ENCODE data around the gene CLUH. TPM values are rescaled to one million over a fixed set of nuclear protein-coding genes. Genes with fewer than 3 reads are reported as not detected.
A peak's percentile ranks its signal among the peaks of the same experiment; 100 is the strongest.

CLUH gene
- total RNA-seq, 2 donors from 2014 or later: 55.5 to 61.8 TPM

DNA sequence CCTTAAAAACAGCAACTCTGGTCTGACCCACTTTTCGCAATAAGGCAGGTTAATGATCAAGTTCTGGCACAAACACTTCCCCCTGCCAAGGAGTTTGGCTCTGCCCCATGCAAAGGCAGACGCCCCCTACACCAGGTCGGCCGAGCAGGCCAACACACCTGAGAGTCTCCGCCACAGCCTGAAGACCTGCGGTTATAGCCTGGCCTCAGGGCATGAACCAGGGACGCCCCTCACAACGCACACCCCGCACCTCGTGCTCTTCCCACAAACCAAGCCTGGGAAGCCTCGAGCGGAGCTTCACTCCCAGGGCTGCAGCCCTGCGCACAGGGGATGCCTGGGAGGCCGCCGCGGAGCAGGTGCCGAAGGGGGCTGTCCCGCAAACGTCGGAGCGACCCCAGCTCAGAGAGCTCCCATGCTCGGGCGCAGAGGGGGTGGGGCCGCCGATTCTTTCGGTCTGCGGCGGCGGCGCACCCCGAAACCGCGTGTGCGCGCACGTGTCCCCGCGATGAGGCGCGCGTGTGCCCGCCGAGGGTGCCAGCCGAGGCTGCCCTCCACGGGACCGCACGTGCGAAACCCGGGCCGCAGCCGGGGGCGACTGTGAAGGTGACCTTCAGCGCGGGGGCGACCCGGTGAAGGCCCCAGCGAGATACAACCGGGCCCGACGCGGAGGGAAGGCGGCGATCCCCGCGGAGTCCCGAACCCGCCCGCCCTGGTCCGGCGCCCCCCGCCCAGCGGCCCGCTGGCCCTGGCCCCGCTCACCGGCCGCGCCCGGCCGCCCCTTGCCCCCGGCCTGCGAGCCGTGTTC lies 559 bp downstream of the CLUH start:
- Histone ChIP-seq H3K27me3 (ENCODE audit: control insufficient read depth, insufficient read depth, low read length, poor library complexity, severe bottlenecking) (no peaks in the 10 kb centered on the region), H3K9me3 (ENCODE audit: control insufficient read depth, low read length) (no peaks in the 10 kb centered on the region), H3K4me1 (ENCODE audit: control insufficient read depth, insufficient read depth, low read length) (peaks cover 13% of the 10 kb centered on the region), H3K27ac (ENCODE audit: low read depth, low read length) (no peak overlapping the region), H3K9ac (ENCODE audit: extremely low read depth, low read length, poor library complexity, severe bottlenecking) (no peak overlapping the region), H3K4me3 (ENCODE audit: low read length) (peak overlapping the region; percentile 79), H3K36me3 (ENCODE audit: control insufficient read depth, insufficient read depth, low read length) (no peaks in the 10 kb centered on the region)
- peaks cover 37% of the 10 kb centered on the region for H3K4me1 Mint-ChIP-seq
- no peaks in the 10 kb centered on the region for H3K9me3 Mint-ChIP-seq
- peak; percentile 80 for DNase-seq
- 4 to 7% methylated on average over 22 to 82 of the region's 82 CpGs for WGBS, 2 experiments (ENCODE audit: insufficient coverage in 1 of 2, insufficient read length in 1 of 2)
- peak overlapping the region; percentile 66 for H3K4me3 Mint-ChIP-seq
- TF ChIP-seq, protein P1, sequence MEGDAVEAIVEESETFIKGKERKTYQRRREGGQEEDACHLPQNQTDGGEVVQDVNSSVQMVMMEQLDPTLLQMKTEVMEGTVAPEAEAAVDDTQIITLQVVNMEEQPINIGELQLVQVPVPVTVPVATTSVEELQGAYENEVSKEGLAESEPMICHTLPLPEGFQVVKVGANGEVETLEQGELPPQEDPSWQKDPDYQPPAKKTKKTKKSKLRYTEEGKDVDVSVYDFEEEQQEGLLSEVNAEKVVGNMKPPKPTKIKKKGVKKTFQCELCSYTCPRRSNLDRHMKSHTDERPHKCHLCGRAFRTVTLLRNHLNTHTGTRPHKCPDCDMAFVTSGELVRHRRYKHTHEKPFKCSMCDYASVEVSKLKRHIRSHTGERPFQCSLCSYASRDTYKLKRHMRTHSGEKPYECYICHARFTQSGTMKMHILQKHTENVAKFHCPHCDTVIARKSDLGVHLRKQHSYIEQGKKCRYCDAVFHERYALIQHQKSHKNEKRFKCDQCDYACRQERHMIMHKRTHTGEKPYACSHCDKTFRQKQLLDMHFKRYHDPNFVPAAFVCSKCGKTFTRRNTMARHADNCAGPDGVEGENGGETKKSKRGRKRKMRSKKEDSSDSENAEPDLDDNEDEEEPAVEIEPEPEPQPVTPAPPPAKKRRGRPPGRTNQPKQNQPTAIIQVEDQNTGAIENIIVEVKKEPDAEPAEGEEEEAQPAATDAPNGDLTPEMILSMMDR (conservative IDR thresholded peaks at IDR 0.05): no peak
- H3K36me3 Mint-ChIP-seq (ENCODE audit: low read depth): no peaks in the 10 kb centered on the region
- peaks cover 6% of the 10 kb centered on the region for H3K27me3 Mint-ChIP-seq (ENCODE audit: insufficient read depth)
- no peak overlapping the region for H3K27ac Mint-ChIP-seq

DNA sequence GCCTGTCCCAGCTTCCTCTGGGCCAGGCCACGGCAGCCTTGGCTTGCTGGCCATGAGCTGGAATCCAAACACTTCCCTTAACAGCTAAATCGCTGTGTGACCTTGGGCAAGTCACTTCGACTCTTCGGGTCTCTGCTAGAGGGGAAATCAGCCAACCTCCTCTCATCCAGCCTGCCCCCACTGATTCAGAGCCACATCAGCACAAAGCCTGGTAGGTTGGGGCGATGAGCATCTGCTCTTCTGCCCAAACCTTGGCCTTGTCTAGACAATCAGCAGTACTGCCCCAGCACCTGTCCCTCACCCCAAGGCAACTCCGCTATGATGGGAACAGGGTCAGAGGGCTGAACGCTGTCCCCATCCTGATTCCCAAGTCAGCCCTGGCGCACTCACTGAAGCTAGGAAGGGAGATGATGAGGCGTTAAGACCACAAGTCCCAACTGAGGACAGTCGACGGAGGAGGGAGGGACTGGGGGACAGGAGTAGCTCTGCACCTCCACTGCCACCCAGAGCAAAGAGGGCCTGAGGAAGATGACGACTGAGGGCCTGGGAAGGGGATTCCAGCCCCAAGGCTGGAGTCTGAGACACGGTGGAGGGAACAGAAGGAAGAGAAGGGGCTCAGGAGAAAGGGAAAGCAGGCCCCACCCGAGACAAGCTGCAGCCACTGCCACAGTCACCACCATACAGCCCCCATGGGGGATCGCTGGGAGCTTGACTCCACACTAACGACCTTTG lies 1.3 kb downstream of the CLUH start:
- H3K36me3 ChIP-seq (ENCODE audit: control insufficient read depth, insufficient read depth, low read length): no peaks in the 10 kb centered on the region
- Mint-ChIP-seq H3K36me3 (ENCODE audit: low read depth) (no peaks in the 10 kb centered on the region), H3K27ac (no peak overlapping the region), H3K9me3 (no peaks in the 10 kb centered on the region), H3K4me3 (peak overlapping the region; percentile 66), H3K4me1 (peaks cover 41% of the 10 kb centered on the region), H3K27me3 (ENCODE audit: insufficient read depth) (peaks cover 6% of the 10 kb centered on the region)
- H3K9ac ChIP-seq (ENCODE audit: extremely low read depth, low read length, poor library complexity, severe bottlenecking): no peak overlapping the region
- H3K9me3 ChIP-seq (ENCODE audit: control insufficient read depth, low read length): no peaks in the 10 kb centered on the region
- no peaks in the 10 kb centered on the region for H3K27me3 ChIP-seq (ENCODE audit: control insufficient read depth, insufficient read depth, low read length, poor library complexity, severe bottlenecking)
- TF ChIP-seq, protein P1 (conservative IDR thresholded peaks at IDR 0.05): no peak
- 77 to 78% methylated on average over 13 to 16 of the region's 16 CpGs for WGBS, 2 experiments (ENCODE audit: insufficient coverage in 1 of 2, insufficient read length in 1 of 2)
- no peak overlapping the region for H3K27ac ChIP-seq (ENCODE audit: low read depth, low read length)
- DNase-seq: peak; percentile 66
- H3K4me3 ChIP-seq (ENCODE audit: low read length): peak overlapping the region; percentile 79
- peaks cover 13% of the 10 kb centered on the region for H3K4me1 ChIP-seq (ENCODE audit: control insufficient read depth, insufficient read depth, low read length)

DNA sequence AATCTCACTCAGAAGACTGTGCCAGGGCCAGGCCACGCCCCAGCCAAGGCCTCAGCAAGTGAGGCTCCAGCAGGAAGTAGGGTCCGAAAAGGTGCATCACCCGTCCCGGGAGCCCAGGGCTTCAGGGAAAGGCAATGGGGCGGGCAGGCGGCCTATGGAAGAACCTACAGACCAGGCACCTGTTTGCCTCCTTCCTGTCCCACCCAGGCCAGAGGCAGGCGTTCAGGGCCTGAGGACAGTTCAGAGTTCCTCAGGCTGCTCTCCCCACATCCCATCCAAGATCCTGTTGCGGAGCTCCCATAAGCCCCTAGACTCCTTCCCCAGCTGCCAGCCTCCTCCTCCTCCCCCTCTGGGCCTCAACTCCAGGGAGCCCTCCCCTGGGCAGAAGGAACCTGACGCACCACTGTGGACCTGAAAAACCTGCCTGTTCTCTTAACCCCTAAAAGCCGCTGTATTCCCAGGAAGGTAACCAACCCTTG lies 2.3 kb downstream of the CLUH start:
- 82 to 83% methylated on average over 8 to 10 of the region's 10 CpGs for WGBS, 2 experiments (ENCODE audit: insufficient coverage in 1 of 2, insufficient read length in 1 of 2)

More for the DNA sequence above, 2.3 kb downstream of the CLUH start:
- H3K4me1 Mint-ChIP-seq: peaks cover 41% of the 10 kb centered on the region
- H3K27ac ChIP-seq (ENCODE audit: low read depth, low read length): no peak overlapping the region
- H3K9ac ChIP-seq (ENCODE audit: extremely low read depth, low read length, poor library complexity, severe bottlenecking): no peak overlapping the region
- peak overlapping the region; percentile 75 for H3K27ac Mint-ChIP-seq
- H3K4me3 Mint-ChIP-seq: peak overlapping the region; percentile 66
- H3K36me3 Mint-ChIP-seq (ENCODE audit: low read depth): no peaks in the 10 kb centered on the region
- no peaks in the 10 kb centered on the region for H3K27me3 ChIP-seq (ENCODE audit: control insufficient read depth, insufficient read depth, low read length, poor library complexity, severe bottlenecking)
- H3K9me3 ChIP-seq (ENCODE audit: control insufficient read depth, low read length): no peaks in the 10 kb centered on the region
- peak; percentile 72 for DNase-seq
- peaks cover 13% of the 10 kb centered on the region for H3K4me1 ChIP-seq (ENCODE audit: control insufficient read depth, insufficient read depth, low read length)
- TF ChIP-seq, protein P1 (conservative IDR thresholded peaks at IDR 0.05): no peak
- H3K4me3 ChIP-seq (ENCODE audit: low read length): no peak overlapping the region
- no peaks in the 10 kb centered on the region for H3K9me3 Mint-ChIP-seq
- H3K27me3 Mint-ChIP-seq (ENCODE audit: insufficient read depth): peaks cover 6% of the 10 kb centered on the region
- no peaks in the 10 kb centered on the region for H3K36me3 ChIP-seq (ENCODE audit: control insufficient read depth, insufficient read depth, low read length)

Measured in endodermal cell (in vitro differentiated cells).